NB4 (cell line): ENCODE measurements around the gene NELL1.

ENCODE experiments used
- DNase-seq: peaks from one replicate; pipeline ENCODE4 v3.0.0; 2010; ENCODE audit warnings: low read depth
- H3K4me3 ChIP-seq: one replicate; pipeline ENCODE4 v1.5.1; 2011; ENCODE audit warnings: mild to moderate bottlenecking, low read depth, low read length, moderate library complexity
- MYC ChIP-seq: IDR thresholded peaks from 2 replicates; pipeline ENCODE4 v1.6.1; 2011; ENCODE audit warnings: low read depth, low read length
- POLR2A ChIP-seq: IDR thresholded peaks from 2 replicates; pipeline ENCODE4 v1.6.1; 2011; ENCODE audit warnings: mild to moderate bottlenecking; ENCODE audit not compliant: insufficient read length; ENCODE audit errors: extremely low read depth
- TF ChIP-seq, protein P1 (sequence below): IDR thresholded peaks from one replicate; pipeline ENCODE4 v1.5.1; 2012; ENCODE audit warnings: low read depth, low read length
- TF ChIP-seq, protein P2 (sequence below): IDR thresholded peaks from 2 replicates; pipeline ENCODE4 v1.6.1; 2011; ENCODE audit warnings: low read depth, low read length

Gene NELL1

GRCh38 chr11:21603886-21604285 is 934.5 kb downstream of the NELL1 start:
- no peak overlapping the region for H3K4me3 ChIP-seq
- no peak for DNase-seq
- no peak for TF ChIP-seq MYC
- TF ChIP-seq, protein P1, sequence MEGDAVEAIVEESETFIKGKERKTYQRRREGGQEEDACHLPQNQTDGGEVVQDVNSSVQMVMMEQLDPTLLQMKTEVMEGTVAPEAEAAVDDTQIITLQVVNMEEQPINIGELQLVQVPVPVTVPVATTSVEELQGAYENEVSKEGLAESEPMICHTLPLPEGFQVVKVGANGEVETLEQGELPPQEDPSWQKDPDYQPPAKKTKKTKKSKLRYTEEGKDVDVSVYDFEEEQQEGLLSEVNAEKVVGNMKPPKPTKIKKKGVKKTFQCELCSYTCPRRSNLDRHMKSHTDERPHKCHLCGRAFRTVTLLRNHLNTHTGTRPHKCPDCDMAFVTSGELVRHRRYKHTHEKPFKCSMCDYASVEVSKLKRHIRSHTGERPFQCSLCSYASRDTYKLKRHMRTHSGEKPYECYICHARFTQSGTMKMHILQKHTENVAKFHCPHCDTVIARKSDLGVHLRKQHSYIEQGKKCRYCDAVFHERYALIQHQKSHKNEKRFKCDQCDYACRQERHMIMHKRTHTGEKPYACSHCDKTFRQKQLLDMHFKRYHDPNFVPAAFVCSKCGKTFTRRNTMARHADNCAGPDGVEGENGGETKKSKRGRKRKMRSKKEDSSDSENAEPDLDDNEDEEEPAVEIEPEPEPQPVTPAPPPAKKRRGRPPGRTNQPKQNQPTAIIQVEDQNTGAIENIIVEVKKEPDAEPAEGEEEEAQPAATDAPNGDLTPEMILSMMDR, result no peak
- TF ChIP-seq, protein P2, sequence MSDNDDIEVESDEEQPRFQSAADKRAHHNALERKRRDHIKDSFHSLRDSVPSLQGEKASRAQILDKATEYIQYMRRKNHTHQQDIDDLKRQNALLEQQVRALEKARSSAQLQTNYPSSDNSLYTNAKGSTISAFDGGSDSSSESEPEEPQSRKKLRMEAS, result no peak

DNA sequence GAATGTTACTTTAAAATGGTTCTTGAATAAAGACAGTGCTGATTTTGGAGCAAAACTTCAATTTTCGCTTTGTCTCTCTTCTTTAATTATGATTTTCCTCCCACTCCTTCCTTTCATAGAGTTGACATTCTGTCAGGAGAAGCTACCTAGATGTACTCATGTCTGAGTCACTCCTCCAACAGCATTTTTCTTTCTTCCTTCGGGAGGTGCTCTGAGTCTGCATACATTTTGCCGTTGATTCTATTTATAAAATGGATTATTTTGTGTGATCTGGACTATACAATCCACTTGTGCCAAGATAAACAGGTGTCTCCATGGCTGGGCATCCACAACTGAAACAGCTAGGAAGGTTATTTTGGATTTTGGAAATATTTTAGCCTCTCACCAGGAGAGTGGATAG is 935.2 kb downstream of the NELL1 start:
- TF ChIP-seq MYC, result no peak
- TF ChIP-seq POLR2A, result no peak
- TF ChIP-seq, protein P2, result no peak
- TF ChIP-seq, protein P1, result no peak
- no peak overlapping the region for H3K4me3 ChIP-seq
- no peak for DNase-seq

DNA sequence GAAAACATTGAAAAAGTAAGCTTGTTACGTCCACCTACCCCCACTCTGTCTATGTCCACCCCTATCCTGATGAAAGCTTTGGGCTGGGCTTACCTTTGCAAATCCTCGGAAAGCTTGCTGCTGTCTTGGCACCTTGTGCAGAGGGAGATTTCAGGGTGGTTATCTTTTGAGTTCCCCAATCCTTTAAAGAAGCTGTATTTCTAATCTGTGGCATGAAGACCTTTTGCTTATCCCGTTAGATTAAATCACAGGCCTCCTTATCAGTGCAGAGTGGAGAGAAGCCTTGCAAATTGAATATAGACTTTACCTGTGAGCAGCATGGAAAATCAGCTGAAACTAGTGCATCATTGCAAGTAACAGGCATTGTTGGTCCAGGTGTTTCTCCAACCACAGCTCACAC is 942.9 kb downstream of the NELL1 start:
- H3K4me3 ChIP-seq, result no peak overlapping the region
- no peak for DNase-seq
- TF ChIP-seq POLR2A, result no peak
- TF ChIP-seq, protein P1, result no peak
- TF ChIP-seq, protein P2, result no peak
- no peak for TF ChIP-seq MYC

GRCh38 chr11:21614961-21615360 is 945.6 kb downstream of the NELL1 start:
- no peak for TF ChIP-seq MYC
- DNase-seq, result no peak
- no peak overlapping the region for H3K4me3 ChIP-seq

DNA sequence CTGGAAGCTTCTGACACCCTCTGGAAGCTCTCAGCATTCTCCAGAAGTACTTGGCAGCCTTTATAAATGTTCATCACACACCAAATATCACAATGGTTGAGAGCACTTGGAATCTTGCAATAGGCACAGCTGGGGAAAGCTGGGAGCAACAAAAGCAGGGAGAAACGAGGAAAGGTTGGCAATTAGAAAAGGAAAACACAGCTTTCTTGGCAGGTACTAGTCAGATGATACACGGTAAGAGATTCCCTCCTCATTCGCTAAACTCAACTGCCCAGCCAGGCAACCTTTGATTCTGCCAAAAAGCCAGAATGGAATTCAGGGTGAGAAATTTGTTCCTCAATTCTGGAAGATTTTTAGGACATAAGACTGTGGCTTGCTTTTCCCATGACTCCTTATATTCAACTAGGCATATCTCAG is 946.6 kb downstream of the NELL1 start:
- TF ChIP-seq, protein P2, result no peak
- H3K4me3 ChIP-seq, result no peak overlapping the region
- DNase-seq, result no peak

DNA sequence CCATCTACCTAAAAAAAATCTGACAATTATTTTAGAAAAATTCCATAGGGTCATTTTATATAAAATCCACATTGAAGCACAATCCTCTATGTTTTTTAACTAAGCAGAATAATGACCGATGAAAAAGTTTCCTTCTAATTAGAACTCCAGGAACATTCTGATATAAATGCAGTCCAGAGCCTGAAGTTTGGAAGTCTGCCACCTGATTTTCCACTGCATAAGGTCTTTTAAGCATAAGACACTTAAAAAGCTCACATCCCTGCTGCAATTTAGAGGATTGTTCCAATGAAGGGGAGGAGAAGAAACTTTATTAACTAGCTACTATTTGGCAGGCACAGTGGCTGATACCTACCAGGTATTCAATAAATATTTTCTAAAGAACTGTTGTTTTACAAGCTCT is 953.2 kb downstream of the NELL1 start:
- no peak overlapping the region for H3K4me3 ChIP-seq
- TF ChIP-seq POLR2A, result no peak
- TF ChIP-seq MYC, result no peak
- TF ChIP-seq, protein P2, result no peak
- TF ChIP-seq, protein P1, result no peak
- no peak for DNase-seq

DNA sequence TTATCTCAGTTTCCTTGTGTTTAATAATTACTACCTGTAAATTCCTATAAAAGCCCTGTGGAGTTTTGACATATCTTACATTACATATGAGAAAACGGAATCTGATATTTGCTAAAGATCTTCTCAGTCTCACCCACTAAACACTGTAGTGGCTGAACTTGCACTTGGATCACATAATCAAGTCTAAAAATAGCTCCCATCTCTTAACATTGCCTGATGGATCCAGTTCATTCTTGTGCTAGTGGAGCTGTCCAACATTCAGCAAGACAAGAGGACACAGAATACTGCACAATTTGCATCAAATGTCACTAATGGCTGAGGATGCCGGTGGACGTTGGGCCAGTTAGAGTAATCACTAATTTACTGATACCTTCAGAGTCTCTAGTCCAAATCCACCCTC is 953.6 kb downstream of the NELL1 start:
- no peak for DNase-seq
- TF ChIP-seq, protein P2, result no peak
- TF ChIP-seq, protein P1, result no peak
- TF ChIP-seq POLR2A (no peak), MYC (no peak)
- H3K4me3 ChIP-seq, result no peak overlapping the region
